ENCODE results near the gene DGKG. TPM values are rescaled to one million over a fixed set of nuclear protein-coding genes. Genes with fewer than 3 reads are reported as not detected.
A peak's percentile ranks its signal among the peaks of the same experiment; 100 is the strongest.

The DGKG gene
- total and polyA plus RNA-seq, 10 of the 15 experiments (the other 5 are each of a cell fraction or from before 2014, with no cell fraction given) = 0.39 to 6.2 (median 4.7) TPM

DNA sequence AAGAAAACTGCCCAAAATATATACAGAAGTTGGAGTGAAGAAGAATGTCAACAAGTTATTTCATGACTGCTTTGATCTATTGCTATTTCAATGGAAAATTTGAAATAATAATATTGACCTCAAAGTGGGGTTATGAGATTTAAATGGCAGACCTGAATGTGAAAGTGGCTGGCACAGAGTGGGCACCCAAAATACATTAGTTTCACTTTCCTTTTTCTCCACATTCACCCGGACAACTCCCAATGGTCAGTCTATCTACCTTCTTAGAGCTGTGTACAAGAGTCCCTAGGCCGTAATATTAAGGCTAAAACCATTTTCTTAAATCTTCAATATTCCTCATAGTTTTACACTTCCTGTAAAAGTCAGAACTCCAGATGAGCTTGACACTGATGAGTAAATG, 191.5 kb downstream of the DGKG start:
- in situ Hi-C loops (cut with MboI) = no loop called here
- H3K4me3 ChIP-seq = no peak overlapping the region
- ATAC-seq (peak; percentile 51), FAIRE-seq (no peak), DNase-seq (ENCODE audit: low read depth, low spot score) (no peak)
- H3K27ac ChIP-seq (ENCODE audit: control insufficient read depth, insufficient read depth) = no peak overlapping the region
- no peaks in the 10 kb centered on the region for H3K36me3 ChIP-seq (ENCODE audit: control insufficient read depth in 2 of 2, insufficient read depth in 2 of 2, low read length in 1 of 2)
- H3K4me2 ChIP-seq (ENCODE audit: control insufficient read depth, insufficient read depth) = no peak overlapping the region
- intact Hi-C loops (cut with micrococcal nuclease; ENCODE audit: unreplicated experiment) = no loop called here
- H3K27me3 ChIP-seq (replicated peaks in 1 of 2; ENCODE audit: control insufficient read depth in 2 of 2, insufficient read depth in 2 of 2, low read length in 1 of 2) = no peaks in the 10 kb centered on the region
- no peaks in the 10 kb centered on the region for H3K9me3 ChIP-seq (replicated peaks; ENCODE audit: control insufficient read depth, insufficient read depth, low read length)
- H3K79me2 ChIP-seq (ENCODE audit: control insufficient read depth, insufficient read depth, low read length) = no peaks in the 10 kb centered on the region
- RAD21 ChIA-PET (ENCODE audit: unreplicated experiment) = no interaction called here
- no peaks in the 10 kb centered on the region for H4K20me1 ChIP-seq (ENCODE audit: control insufficient read depth, insufficient read depth)
- SMC1A ChIA-PET (ENCODE audit: uncharacterized antibody, unreplicated experiment) = interaction anchor here (0.9 to 1.1 kb wide), 3 partner anchors 18 to 42 kb away, joined by 3 to 4 read pairs (median 3); no protein-coding TSS in a partner anchor
- TF ChIP-seq, protein P1, sequence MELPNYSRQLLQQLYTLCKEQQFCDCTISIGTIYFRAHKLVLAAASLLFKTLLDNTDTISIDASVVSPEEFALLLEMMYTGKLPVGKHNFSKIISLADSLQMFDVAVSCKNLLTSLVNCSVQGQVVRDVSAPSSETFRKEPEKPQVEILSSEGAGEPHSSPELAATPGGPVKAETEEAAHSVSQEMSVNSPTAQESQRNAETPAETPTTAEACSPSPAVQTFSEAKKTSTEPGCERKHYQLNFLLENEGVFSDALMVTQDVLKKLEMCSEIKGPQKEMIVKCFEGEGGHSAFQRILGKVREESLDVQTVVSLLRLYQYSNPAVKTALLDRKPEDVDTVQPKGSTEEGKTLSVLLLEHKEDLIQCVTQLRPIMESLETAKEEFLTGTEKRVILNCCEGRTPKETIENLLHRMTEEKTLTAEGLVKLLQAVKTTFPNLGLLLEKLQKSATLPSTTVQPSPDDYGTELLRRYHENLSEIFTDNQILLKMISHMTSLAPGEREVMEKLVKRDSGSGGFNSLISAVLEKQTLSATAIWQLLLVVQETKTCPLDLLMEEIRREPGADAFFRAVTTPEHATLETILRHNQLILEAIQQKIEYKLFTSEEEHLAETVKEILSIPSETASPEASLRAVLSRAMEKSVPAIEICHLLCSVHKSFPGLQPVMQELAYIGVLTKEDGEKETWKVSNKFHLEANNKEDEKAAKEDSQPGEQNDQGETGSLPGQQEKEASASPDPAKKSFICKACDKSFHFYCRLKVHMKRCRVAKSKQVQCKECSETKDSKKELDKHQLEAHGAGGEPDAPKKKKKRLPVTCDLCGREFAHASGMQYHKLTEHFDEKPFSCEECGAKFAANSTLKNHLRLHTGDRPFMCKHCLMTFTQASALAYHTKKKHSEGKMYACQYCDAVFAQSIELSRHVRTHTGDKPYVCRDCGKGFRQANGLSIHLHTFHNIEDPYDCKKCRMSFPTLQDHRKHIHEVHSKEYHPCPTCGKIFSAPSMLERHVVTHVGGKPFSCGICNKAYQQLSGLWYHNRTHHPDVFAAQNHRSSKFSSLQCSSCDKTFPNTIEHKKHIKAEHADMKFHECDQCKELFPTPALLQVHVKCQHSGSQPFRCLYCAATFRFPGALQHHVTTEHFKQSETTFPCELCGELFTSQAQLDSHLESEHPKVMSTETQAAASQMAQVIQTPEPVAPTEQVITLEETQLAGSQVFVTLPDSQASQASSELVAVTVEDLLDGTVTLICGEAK (IDR thresholded peaks at IDR 0.05; ENCODE audit: borderline replicate concordance) = no peak
- TF ChIP-seq TCF3 (IDR thresholded peaks at IDR 0.05; ENCODE audit: borderline replicate concordance, insufficient read depth, low read depth, low read length) (no peak), ZZZ3 (IDR thresholded peaks at IDR 0.05; ENCODE audit: control insufficient read depth, insufficient read length, low read depth) (no peak)
- no peak overlapping the region for H2AFZ ChIP-seq (ENCODE audit: control insufficient read depth, low read depth, low read length)
- BruUV-seq (replicated peaks) = no TSS peak
- no peaks in the 10 kb centered on the region for H3K4me1 ChIP-seq (ENCODE audit: control insufficient read depth, insufficient read depth, low read length)
- POLR2A ChIA-PET = no interaction called here
- CTCF ChIA-PET = interaction anchor here (0.9 kb wide), 1 partner anchor 71 kb away, joined by 3 read pairs; no protein-coding TSS in a partner anchor
- 61% methylated on average over 2 of the region's 2 CpGs for WGBS (ENCODE audit: insufficient coverage, insufficient replicate concordance, low lambda C conversion rate, missing lambda C conversion rate)
- H3K9ac ChIP-seq (ENCODE audit: control insufficient read depth, insufficient read depth, low read length) = no peak overlapping the region
